ENCODE results near the gene DNAJC13. TPM values are rescaled to one million over a fixed set of nuclear protein-coding genes. Genes with fewer than 3 reads are reported as not detected.

The DNAJC13 gene
- polyA plus RNA-seq, 1 donor from 2014 or later = 9.9 TPM

- H3K9me3 Mint-ChIP-seq = no peaks in the 10 kb centered on the region
- no peak overlapping the region for H3K4me3 Mint-ChIP-seq
- peak overlapping the region in 1 of 3 donors; percentile 58 for H3K27ac Mint-ChIP-seq
- peaks cover 0 to 1% (median 0%) of the 10 kb centered on the region in 3 donors for H3K4me1 Mint-ChIP-seq
- H3K27me3 Mint-ChIP-seq = no peaks in the 10 kb centered on the region
- peaks cover 2% of the 10 kb centered on the region for H3K36me3 Mint-ChIP-seq
Observed at GRCh38 chr3:132536442-132537153, 119.3 kb downstream of the DNAJC13 start.

DNA sequence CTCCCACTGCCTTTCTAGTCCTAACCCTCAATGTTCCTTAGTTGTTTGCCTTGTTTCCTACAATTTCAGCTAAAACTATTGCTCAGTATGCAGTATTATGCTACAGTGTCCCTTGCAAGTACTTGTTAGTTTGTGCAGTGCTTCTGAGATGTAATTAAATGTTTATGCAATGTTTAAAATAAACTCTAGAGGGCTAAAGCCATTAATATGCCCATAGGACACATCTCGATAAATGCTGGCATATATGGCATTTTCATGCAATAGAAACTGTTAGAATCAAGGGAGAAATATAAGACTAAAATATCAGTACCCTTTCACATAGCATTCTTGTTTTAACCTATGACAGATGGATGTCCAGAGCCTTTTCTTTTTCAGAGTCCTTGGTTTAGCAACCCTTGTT lies 120.0 kb downstream of the DNAJC13 start:
- Mint-ChIP-seq H3K36me3 (peaks cover 2% of the 10 kb centered on the region), H3K27me3 (no peaks in the 10 kb centered on the region), H3K9me3 (no peaks in the 10 kb centered on the region), H3K4me1 (peaks cover 0 to 1% (median 0%) of the 10 kb centered on the region in 3 donors), H3K27ac (no peak overlapping the region), H3K4me3 (no peak overlapping the region)

DNA sequence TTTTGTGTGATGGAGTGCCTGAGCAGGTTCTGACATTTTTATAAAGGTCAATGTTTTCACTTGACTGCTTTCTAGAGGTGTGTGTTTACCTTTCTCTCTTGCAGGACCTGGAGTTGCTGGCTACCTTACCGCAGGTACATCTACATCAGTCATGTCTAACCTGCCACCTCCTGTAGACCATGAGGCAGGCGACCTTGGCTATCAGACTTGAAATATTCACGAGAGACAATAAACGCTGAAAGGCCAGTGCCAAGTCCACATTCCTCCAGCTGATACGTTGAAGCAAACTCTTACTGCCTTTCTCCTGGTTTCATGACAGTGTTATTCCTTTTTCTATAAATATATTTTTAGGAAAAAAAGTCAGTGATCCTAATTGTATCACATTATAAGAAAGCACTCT lies 120.8 kb downstream of the DNAJC13 start:
- Mint-ChIP-seq H3K36me3 (no peaks in the 10 kb centered on the region), H3K27me3 (no peaks in the 10 kb centered on the region), H3K4me1 (peaks cover 0 to 1% (median 0%) of the 10 kb centered on the region in 3 donors), H3K27ac (peak overlapping the region in 1 of 3 donors; percentile 59), H3K4me3 (no peak overlapping the region), H3K9me3 (no peaks in the 10 kb centered on the region)

DNA sequence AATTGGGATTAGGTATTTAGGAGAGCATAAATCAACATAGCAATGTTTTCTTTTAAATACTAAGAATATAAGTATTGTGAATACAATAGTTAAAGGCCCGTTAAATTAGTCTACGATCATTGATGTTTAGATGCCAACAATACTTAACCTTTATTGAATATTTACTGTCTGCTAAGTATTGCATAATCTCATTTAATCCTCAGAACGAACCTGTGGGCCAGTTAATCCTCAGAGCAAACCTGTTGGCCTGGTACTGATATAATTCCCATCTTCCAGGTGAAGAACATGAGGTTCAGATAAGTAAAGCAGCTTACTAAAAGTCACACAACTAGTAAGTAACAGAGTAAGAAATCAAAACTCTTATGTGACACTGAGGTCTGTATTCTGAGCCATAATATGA lies 122.4 kb downstream of the DNAJC13 start:
- Mint-ChIP-seq H3K27ac (no peak overlapping the region), H3K4me1 (peaks cover 0 to 1% (median 0%) of the 10 kb centered on the region in 3 donors)

GRCh38 chr3:132542577-132542976 lies 125.3 kb downstream of the DNAJC13 start:
- Mint-ChIP-seq H3K9me3 (no peaks in the 10 kb centered on the region), H3K4me1 (peaks cover 0 to 1% (median 0%) of the 10 kb centered on the region in 3 donors), H3K27ac (peak overlapping the region in 2 of 3 donors; percentile 3 to 44), H3K4me3 (no peak overlapping the region), H3K36me3 (no peaks in the 10 kb centered on the region), H3K27me3 (no peaks in the 10 kb centered on the region)

More for the DNA sequence above, 122.4 kb downstream of the DNAJC13 start:
- Mint-ChIP-seq H3K27me3 (no peaks in the 10 kb centered on the region), H3K9me3 (no peaks in the 10 kb centered on the region), H3K4me3 (no peak overlapping the region), H3K36me3 (no peaks in the 10 kb centered on the region)

DNA sequence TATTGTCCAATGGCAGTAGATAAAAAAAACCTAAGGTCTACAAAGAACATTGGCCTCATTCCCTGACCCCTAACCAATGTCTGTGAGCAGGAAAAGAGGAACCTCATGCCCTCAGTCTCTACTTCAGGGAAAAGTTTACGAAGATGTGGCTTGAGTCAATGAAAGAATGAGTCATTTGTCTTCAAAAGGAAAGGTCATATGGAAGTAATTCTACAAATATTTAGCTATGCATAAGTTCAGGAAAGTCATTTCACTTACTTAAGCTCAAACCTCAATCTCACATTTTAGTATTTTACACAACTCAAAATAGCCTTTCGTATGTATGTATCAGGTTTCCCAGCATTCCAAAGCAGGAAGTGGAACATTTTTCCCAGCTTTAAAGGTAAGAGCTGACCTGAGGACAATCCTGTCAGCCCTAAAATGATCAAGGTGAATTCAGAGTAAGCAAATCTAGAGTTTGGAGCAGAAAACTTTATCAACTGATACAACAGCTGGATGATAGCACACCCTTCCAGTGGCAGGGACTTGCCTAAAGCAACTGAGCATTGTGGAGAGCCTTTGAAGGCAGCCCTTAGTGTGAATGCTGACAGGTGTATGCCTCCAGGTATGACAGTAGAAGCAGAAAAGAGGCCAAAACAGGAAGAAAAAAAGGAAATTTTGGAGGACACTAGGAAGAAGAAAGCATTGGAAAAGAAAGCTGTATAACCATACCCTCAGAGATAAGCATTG lies 125.9 kb downstream of the DNAJC13 start:
- Mint-ChIP-seq H3K27ac (peak overlapping the region in 1 of 3 donors; percentile 3), H3K4me1 (peaks cover 0 to 1% (median 0%) of the 10 kb centered on the region in 3 donors), H3K36me3 (no peaks in the 10 kb centered on the region), H3K27me3 (no peaks in the 10 kb centered on the region), H3K4me3 (peak overlapping the region in 1 of 4 donors; percentile 30), H3K9me3 (no peaks in the 10 kb centered on the region)

GRCh38 chr3:132544130-132544529 lies 126.8 kb downstream of the DNAJC13 start:
- no peak overlapping the region for H3K27ac Mint-ChIP-seq
- no peaks in the 10 kb centered on the region for H3K27me3 Mint-ChIP-seq
- H3K4me3 Mint-ChIP-seq = no peak overlapping the region
- H3K9me3 Mint-ChIP-seq = no peaks in the 10 kb centered on the region
- H3K4me1 Mint-ChIP-seq = peaks cover 0 to 1% (median 0%) of the 10 kb centered on the region in 3 donors
- no peaks in the 10 kb centered on the region for H3K36me3 Mint-ChIP-seq

- H3K36me3 Mint-ChIP-seq = no peaks in the 10 kb centered on the region
- no peak overlapping the region for H3K4me3 Mint-ChIP-seq
- no peaks in the 10 kb centered on the region for H3K27me3 Mint-ChIP-seq
- peaks cover 1 to 3% (median 3%) of the 10 kb centered on the region in 3 donors for H3K4me1 Mint-ChIP-seq
- H3K27ac Mint-ChIP-seq = peak overlapping the region in 1 of 3 donors; percentile 66
- H3K9me3 Mint-ChIP-seq = no peaks in the 10 kb centered on the region
Observed at GRCh38 chr3:132545471-132545870, 128.2 kb downstream of the DNAJC13 start.

- Mint-ChIP-seq H3K4me1 (peaks cover 0 to 5% (median 4%) of the 10 kb centered on the region in 3 donors), H3K36me3 (peaks cover 3% of the 10 kb centered on the region), H3K27me3 (no peaks in the 10 kb centered on the region), H3K4me3 (no peak overlapping the region), H3K27ac (no peak overlapping the region), H3K9me3 (no peaks in the 10 kb centered on the region)
Observed at GRCh38 chr3:132549169-132549568, 131.9 kb downstream of the DNAJC13 start.

- no peaks in the 10 kb centered on the region for H3K9me3 Mint-ChIP-seq
- H3K4me1 Mint-ChIP-seq = peaks cover 0 to 5% (median 4%) of the 10 kb centered on the region in 3 donors
- H3K36me3 Mint-ChIP-seq = peaks cover 3% of the 10 kb centered on the region
- H3K27ac Mint-ChIP-seq = no peak overlapping the region
- H3K4me3 Mint-ChIP-seq = no peak overlapping the region
- H3K27me3 Mint-ChIP-seq = no peaks in the 10 kb centered on the region
Observed at GRCh38 chr3:132549890-132550578, 132.7 kb downstream of the DNAJC13 start.

GRCh38 chr3:132550579-132551305 lies 133.4 kb downstream of the DNAJC13 start:
- H3K4me1 Mint-ChIP-seq = peaks cover 0 to 5% (median 4%) of the 10 kb centered on the region in 3 donors
- H3K27ac Mint-ChIP-seq = peak overlapping the region in 1 of 3 donors; percentile 56
- H3K27me3 Mint-ChIP-seq = no peaks in the 10 kb centered on the region
- H3K36me3 Mint-ChIP-seq = peaks cover 3% of the 10 kb centered on the region
- no peak overlapping the region for H3K4me3 Mint-ChIP-seq
- H3K9me3 Mint-ChIP-seq = no peaks in the 10 kb centered on the region

DNA sequence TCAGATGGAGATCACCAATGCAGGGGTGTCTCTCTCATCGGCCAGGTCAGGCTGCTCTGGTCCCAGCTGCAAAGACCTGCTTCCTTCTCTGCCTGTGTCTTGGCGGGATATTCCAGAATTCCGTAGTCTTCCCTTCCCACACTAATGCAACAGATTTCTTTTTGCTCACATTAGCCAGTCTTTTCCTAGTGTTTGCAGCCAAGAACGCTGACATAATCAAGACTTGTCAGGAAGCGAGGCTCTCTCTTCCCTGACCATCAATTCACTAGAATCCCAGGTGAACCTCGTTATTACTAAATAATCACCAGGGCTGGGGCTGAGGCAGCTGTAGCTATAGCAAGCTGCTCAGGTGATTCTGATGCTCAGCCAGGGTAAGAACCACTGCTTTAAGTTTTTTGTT lies 136.5 kb downstream of the DNAJC13 start:
- Mint-ChIP-seq H3K4me3 (no peak overlapping the region), H3K27me3 (no peaks in the 10 kb centered on the region), H3K4me1 (peaks cover 0 to 5% (median 4%) of the 10 kb centered on the region in 3 donors), H3K9me3 (no peaks in the 10 kb centered on the region), H3K27ac (no peak overlapping the region), H3K36me3 (peaks cover 5% of the 10 kb centered on the region)

DNA sequence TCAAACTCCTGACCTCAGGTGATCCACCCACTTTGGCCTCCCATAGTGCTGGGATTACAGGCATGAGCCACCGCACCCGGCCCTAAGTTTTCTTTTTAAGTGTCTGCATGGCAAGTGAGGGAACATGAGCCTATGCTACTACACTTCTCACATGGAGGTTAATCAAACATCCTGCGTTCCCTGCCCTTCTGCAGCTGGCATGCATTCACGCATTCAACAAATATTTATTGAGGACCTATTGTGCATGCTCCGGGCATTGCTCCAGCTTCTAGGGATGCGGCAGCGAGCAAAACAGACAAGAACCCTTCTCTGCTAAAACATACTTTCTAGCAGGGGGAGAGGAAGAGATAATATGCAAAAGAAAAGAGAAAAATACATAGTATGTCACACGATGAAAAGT lies 137.1 kb downstream of the DNAJC13 start:
- peaks cover 0 to 5% (median 4%) of the 10 kb centered on the region in 3 donors for H3K4me1 Mint-ChIP-seq

GRCh38 chr3:132555306-132556035 lies 138.2 kb downstream of the DNAJC13 start:
- Mint-ChIP-seq H3K36me3 (peaks cover 5% of the 10 kb centered on the region), H3K4me1 (peaks cover 0 to 2% (median 1%) of the 10 kb centered on the region in 3 donors), H3K27me3 (no peaks in the 10 kb centered on the region), H3K4me3 (no peak overlapping the region), H3K27ac (no peak overlapping the region), H3K9me3 (no peaks in the 10 kb centered on the region)

More for the DNA sequence above, 137.1 kb downstream of the DNAJC13 start:
- peaks cover 5% of the 10 kb centered on the region for H3K36me3 Mint-ChIP-seq
- no peaks in the 10 kb centered on the region for H3K9me3 Mint-ChIP-seq
- H3K4me3 Mint-ChIP-seq = no peak overlapping the region
- no peaks in the 10 kb centered on the region for H3K27me3 Mint-ChIP-seq
- no peak overlapping the region for H3K27ac Mint-ChIP-seq

Measured in IgD-negative memory B cell (primary cell).